GM21723 (cell line): ENCODE data around the gene TEX55.
"Not testable (repeated sequence)": the region's sequence is repeated elsewhere in the genome, so short reads cannot be mapped to it uniquely, and the experiment has no call there.

Experiments
- ATAC-seq: cut with Tn5 transposase; IDR thresholded peaks from one replicate; pipeline ENCODE4 v1.9.1; 2021; ENCODE audit warnings: mild to moderate bottlenecking, moderate library complexity; ENCODE audit not compliant: unreplicated experiment

TEX55 gene

GRCh38 chr3:119145500-119146167, at the start of gene TEX55:
Gene TEX55, plus strand, starts transcription at chr3:119146165. Its CDS starts 25 bp downstream, at chr3:119146190.
- ATAC-seq: peak; percentile 81

GRCh38 chr3:119098003-119098402, 48.0 kb upstream of the TEX55 start:
- no peak for ATAC-seq

- no peak for ATAC-seq
These were observed 47.2 kb upstream of the TEX55 start for GRCh38 chr3:119098619-119099222.

GRCh38 chr3:119099785-119100184, 46.2 kb upstream of the TEX55 start:
- no peak for ATAC-seq

GRCh38 chr3:119104031-119104430, 41.9 kb upstream of the TEX55 start:
- ATAC-seq: no peak

GRCh38 chr3:119118330-119118729, 27.6 kb upstream of the TEX55 start:
- not testable (repeated sequence) for ATAC-seq

- ATAC-seq: no peak
These were observed 25.5 kb upstream of the TEX55 start for GRCh38 chr3:119120480-119120879.

GRCh38 chr3:119122350-119122749, 23.6 kb upstream of the TEX55 start:
- no peak for ATAC-seq

GRCh38 chr3:119125342-119125741, 20.6 kb upstream of the TEX55 start:
- no peak for ATAC-seq

- ATAC-seq: no peak
These were observed 20.0 kb upstream of the TEX55 start for GRCh38 chr3:119125742-119126504.

GRCh38 chr3:119130291-119130690, 15.7 kb upstream of the TEX55 start:
- not testable (repeated sequence) for ATAC-seq

GRCh38 chr3:119132291-119132690, 13.7 kb upstream of the TEX55 start:
- ATAC-seq: not testable (repeated sequence)

- not testable (repeated sequence) for ATAC-seq
These were observed 6.6 kb upstream of the TEX55 start for GRCh38 chr3:119139360-119139759.

- ATAC-seq: no peak
These were observed 5.5 kb upstream of the TEX55 start for GRCh38 chr3:119140466-119140865.

- ATAC-seq: peak; percentile 32
These were observed 851 bp upstream of the TEX55 start for GRCh38 chr3:119145128-119145499.

GRCh38 chr3:119146578-119147375, 812 bp downstream of the TEX55 start:
- no peak for ATAC-seq

GRCh38 chr3:119147494-119147893, 1.5 kb downstream of the TEX55 start:
- ATAC-seq: no peak

- ATAC-seq: no peak
These were observed 2.7 kb downstream of the TEX55 start for GRCh38 chr3:119148493-119149180.

- no peak for ATAC-seq
These were observed 3.5 kb downstream of the TEX55 start for GRCh38 chr3:119149484-119149883.

- no peak for ATAC-seq
These were observed 10.9 kb downstream of the TEX55 start for GRCh38 chr3:119156868-119157267.

GRCh38 chr3:119157971-119158370, 12.0 kb downstream of the TEX55 start:
- no peak for ATAC-seq
